Colonic mucosa (tissue), 4 donors: ENCODE data around the gene CHAF1B. TPM values are rescaled to one million over a fixed set of nuclear protein-coding genes. Genes with fewer than 3 reads are reported as not detected.
"Not testable (repeated sequence)": the region's sequence is repeated elsewhere in the genome, so short reads cannot be mapped to it uniquely, and the experiment has no call there.

Experiments used
- DNase-seq: peaks from one replicate; pipeline ENCODE4 v3.0.0-alpha.2; 2020
- H3K27ac ChIP-seq: fragments of 200-600 bp; one replicate; pipeline ENCODE4 v1.8.0; 2021
- H3K27me3 ChIP-seq: fragments of 200-600 bp; one replicate; pipeline ENCODE4 v1.8.0; 2021
- H3K36me3 ChIP-seq: fragments of 200-600 bp; one replicate; pipeline ENCODE4 v1.8.0; 2021
- H3K4me1 ChIP-seq: fragments of 200-600 bp; one replicate; pipeline ENCODE4 v1.8.0; 2021; ENCODE audit warnings: mild to moderate bottlenecking
- H3K4me3 ChIP-seq: fragments of 200-600 bp; one replicate; pipeline ENCODE4 v1.8.0; 2021
- H3K9ac ChIP-seq, 2 donors: one replicate each; pipeline ENCODE4 v1.7.0; 2013; ENCODE audit warnings: control low read depth in 2 of 2, low read depth in 2 of 2, low read length in 2 of 2
- H3K9me3 ChIP-seq: fragments of 200-600 bp; one replicate; pipeline ENCODE4 v1.8.0; 2021
- intact Hi-C: fragments of 100-400 bp; cut with DNase I; formaldehyde crosslinking; loops from one replicate; pipeline ENCODE4 v1.14.1; 2022
- total RNA-seq, 2 donors: library from RNA; stranded (reverse); fragmentation: NEBNext Ultra II Directional in 1 of 2; extraction: Animal tissue kit (Norgen Biotek cat#: 25700) in 1 of 2; gene quantifications; one replicate each; pipeline ENCODE4 v1.2.1, GENCODE V29; 2021
- TF ChIP-seq, protein P1 (sequence below): fragments of 200-600 bp; IDR thresholded peaks from one replicate; pipeline ENCODE4 v1.8.0; 2022; ENCODE audit warnings: antibody characterized with exemption, mild to moderate bottlenecking
- donor health status: healthy.
- donor health status: DM: no; HTN: no; CAD: no.
- donor health status: DM: no; HTN: no; CAD: no.

Gene CHAF1B
- total RNA-seq, 2 donors from 2014 or later = 2.5 to 12.0 TPM

DNA sequence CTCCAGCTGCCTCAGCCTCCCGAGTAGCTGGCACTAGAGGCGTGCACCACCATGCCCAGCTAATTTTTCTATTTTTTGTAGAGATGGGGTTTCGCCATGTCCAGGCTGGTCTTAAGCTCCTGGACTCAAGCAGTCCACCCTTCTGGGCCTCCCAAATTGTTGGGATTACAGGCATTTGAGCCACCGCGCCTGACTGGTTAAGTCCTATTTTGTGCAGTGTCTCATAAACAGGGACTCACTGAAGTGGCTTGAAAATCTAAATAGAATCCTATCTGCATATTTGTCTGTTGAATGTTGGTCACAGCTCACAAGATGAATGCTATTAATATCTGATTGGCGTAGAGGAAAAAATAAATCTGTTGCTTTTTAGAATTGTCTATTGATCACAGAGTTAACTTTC, 5.9 kb upstream of the CHAF1B start:
- Histone ChIP-seq H3K27me3 (no peaks in the 10 kb centered on the region), H3K4me1 (peaks cover 3% of the 10 kb centered on the region), H3K36me3 (no peaks in the 10 kb centered on the region), H3K4me3 (no peak overlapping the region), H3K9me3 (no peaks in the 10 kb centered on the region), H3K27ac (no peak overlapping the region), H3K9ac (no peak overlapping the region)
- no peak for DNase-seq
- TF ChIP-seq, protein P1, sequence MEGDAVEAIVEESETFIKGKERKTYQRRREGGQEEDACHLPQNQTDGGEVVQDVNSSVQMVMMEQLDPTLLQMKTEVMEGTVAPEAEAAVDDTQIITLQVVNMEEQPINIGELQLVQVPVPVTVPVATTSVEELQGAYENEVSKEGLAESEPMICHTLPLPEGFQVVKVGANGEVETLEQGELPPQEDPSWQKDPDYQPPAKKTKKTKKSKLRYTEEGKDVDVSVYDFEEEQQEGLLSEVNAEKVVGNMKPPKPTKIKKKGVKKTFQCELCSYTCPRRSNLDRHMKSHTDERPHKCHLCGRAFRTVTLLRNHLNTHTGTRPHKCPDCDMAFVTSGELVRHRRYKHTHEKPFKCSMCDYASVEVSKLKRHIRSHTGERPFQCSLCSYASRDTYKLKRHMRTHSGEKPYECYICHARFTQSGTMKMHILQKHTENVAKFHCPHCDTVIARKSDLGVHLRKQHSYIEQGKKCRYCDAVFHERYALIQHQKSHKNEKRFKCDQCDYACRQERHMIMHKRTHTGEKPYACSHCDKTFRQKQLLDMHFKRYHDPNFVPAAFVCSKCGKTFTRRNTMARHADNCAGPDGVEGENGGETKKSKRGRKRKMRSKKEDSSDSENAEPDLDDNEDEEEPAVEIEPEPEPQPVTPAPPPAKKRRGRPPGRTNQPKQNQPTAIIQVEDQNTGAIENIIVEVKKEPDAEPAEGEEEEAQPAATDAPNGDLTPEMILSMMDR = no peak
- intact Hi-C loops = no loop called here

- TF ChIP-seq, protein P1 = no peak
- Histone ChIP-seq H3K9ac (no peak overlapping the region), H3K27me3 (no peaks in the 10 kb centered on the region), H3K4me1 (peaks cover 5% of the 10 kb centered on the region), H3K27ac (no peak overlapping the region), H3K4me3 (no peak overlapping the region), H3K9me3 (no peaks in the 10 kb centered on the region), H3K36me3 (no peaks in the 10 kb centered on the region)
- intact Hi-C loops = no loop called here
- no peak for DNase-seq
Observed at GRCh38 chr21:36381841-36382589, 3.2 kb upstream of the CHAF1B start.

- H3K27me3 ChIP-seq, H3K9ac ChIP-seq, DNase-seq, intact Hi-C loops, H3K4me1 ChIP-seq, H3K4me3 ChIP-seq, H3K36me3 ChIP-seq, H3K27ac ChIP-seq, H3K9me3 ChIP-seq: not testable (repeated sequence)
Observed at GRCh38 chr21:36382722-36383121, 2.5 kb upstream of the CHAF1B start.

- H3K27me3 ChIP-seq = no peaks in the 10 kb centered on the region
- H3K9ac ChIP-seq = no peak overlapping the region
- DNase-seq = no peak
- no peaks in the 10 kb centered on the region for H3K36me3 ChIP-seq
- TF ChIP-seq, protein P1 = no peak
- intact Hi-C loops = no loop called here
- peaks cover 3% of the 10 kb centered on the region for H3K4me1 ChIP-seq
- no peaks in the 10 kb centered on the region for H3K9me3 ChIP-seq
- H3K27ac ChIP-seq = no peak overlapping the region
- H3K4me3 ChIP-seq = peak overlapping the region; percentile 49
Observed at GRCh38 chr21:36384885-36385232, 333 bp upstream of the CHAF1B start.

GRCh38 chr21:36386031-36386642, 945 bp downstream of the CHAF1B start:
- Histone ChIP-seq H3K9ac (no peak overlapping the region), H3K9me3 (no peaks in the 10 kb centered on the region), H3K27ac (no peak overlapping the region), H3K4me3 (peak overlapping the region; percentile 49), H3K36me3 (no peaks in the 10 kb centered on the region), H3K4me1 (peaks cover 3% of the 10 kb centered on the region), H3K27me3 (no peaks in the 10 kb centered on the region)
- intact Hi-C loops = no loop called here
- DNase-seq = no peak
- TF ChIP-seq, protein P1 = no peak

DNA sequence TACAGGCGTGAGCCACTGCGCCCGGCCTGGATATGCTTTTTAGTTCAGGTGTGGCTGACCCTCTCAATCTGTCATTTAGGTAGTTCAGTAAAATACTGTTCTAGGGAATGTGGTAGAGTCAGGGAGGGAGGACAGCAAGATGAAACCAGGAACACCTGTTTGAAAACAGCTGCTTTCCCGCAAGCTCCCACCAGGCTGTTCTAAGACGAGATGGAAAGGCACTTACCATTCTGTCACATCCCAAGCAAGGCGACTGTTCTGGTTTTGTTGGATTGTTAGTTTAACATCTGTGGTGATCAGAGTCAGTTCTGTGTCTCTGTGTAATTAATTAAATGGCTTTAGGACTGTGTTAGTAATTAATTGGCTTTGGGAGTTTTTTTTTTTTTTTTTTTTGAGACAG, 2.9 kb downstream of the CHAF1B start:
- TF ChIP-seq, protein P1 = no peak
- H3K9me3 ChIP-seq = no peaks in the 10 kb centered on the region
- H3K27me3 ChIP-seq = no peaks in the 10 kb centered on the region
- H3K4me1 ChIP-seq = peaks cover 3% of the 10 kb centered on the region
- H3K36me3 ChIP-seq = no peaks in the 10 kb centered on the region
- no peak for DNase-seq
- no peak overlapping the region for H3K9ac ChIP-seq
- H3K27ac ChIP-seq = no peak overlapping the region
- H3K4me3 ChIP-seq = no peak overlapping the region
- intact Hi-C loops = no loop called here
